Anterior cingulate cortex (tissue), 58 donors: ENCODE results near the gene CAMK2D.
A peak's percentile ranks its signal among the peaks of the same experiment; 100 is the strongest.

Experiments
- DNase-seq, 58 donors: peaks; one replicate each; lab custom pipeline; 2025; lab: John Stamatoyannopoulos, UW

The CAMK2D gene

DNA sequence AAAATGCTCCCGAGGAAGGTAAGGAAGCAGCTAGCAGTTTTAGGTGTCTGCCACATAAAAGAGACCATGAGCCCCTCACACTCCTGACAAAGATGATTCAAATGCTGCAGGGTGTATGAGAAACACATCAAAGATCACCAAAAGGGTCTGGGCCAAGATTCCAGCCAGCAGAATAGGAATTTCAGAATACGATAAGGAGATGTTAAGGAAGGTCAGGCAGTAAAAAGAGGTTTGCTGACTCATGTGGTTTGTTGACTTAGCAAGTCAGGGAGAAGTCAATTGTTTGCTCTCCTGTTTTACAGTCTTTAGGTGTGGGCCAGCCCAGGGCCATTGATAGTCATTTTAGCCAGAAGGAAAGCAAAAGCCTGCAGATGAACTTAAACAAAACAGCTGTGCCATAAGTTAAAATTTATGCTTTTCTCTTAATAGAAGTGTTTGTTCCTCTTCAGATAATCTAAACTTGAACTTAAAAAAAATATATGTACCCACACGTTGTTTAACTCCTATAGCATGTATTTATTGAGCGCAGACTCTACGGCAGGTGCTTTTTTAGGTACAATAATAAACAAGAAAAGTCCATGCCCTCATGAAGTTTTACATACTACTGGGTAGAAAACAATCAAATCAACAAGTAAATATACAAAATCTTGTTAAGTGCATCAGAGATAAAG, 115.6 kb downstream of the CAMK2D start:
- DNase-seq = no peak

DNA sequence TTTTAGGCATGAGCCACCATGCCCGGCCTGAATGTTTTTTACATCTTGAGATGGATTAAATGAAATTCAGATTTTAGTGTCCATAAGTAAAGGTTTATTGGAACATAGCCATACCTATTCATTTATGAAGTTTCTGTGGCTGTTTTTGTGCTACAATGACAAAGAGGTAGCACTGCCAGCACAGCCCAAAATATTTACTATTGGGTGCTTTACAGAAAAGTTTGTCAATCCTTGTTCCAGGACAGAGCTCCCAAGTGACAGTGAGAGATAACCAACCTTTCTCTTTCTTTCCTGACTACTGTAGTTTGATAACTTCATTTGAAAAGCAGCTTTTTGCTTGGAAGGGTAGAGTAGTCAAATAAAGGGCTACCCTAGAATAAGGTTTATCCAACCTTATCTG, 116.2 kb downstream of the CAMK2D start:
- DNase-seq = no peak

DNA sequence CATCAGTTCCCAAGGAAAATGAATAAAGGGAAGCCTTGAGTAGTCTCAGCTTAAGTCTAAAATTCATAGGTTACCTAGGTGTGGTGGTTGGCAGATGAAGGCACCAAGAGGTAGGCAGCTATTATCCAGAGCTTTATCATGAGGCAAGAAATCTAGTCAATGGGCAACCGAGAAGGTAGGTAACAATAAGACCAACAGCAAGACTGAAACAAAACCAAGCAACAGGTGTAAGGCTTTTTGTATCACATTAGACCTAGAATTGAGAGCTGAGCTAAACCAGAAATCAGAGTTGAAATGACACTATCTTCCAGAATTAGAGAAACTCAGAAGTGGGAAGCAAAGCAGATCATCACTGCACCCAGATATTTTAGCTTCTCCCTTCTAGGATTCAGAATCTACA, 117.1 kb downstream of the CAMK2D start:
- no peak for DNase-seq

DNA sequence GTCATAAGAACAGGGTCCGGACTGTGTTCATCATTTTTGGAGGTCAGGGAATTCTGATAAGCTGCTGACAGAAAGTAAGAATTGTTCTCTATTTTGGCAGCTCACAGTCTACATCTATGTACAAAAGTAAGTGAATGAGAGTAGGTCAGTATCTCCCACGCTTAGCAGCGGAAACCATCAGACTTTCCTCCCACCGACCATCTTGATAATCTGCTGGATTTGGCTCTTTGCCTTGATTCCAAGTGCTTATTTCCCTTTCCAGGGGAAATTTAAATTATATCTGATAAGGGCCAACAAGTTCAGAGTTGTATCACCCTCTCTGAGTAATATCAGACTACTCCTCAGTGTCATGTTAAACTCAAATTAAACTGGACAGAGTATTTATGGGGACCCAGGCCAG, 118.0 kb downstream of the CAMK2D start:
- no peak for DNase-seq

DNA sequence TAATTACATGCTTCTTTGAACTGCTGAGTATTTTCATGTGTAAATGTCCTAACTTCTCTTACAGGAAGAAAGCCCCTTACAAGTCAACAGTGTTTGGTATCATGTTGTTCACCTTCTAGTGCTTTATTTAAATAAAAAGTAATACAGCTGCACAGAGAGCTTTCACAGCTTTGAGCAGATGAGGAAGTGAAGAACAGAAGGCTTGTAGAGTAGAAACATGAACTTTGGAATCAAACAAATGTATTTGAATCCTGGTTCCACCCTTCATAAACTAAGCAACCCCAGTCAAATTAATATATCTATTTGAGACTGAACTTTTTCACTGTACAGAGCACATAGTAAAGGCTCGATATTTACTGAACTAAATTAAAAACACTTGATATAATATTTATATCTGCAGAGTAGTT, 120.5 kb downstream of the CAMK2D start:
- no peak for DNase-seq

DNA sequence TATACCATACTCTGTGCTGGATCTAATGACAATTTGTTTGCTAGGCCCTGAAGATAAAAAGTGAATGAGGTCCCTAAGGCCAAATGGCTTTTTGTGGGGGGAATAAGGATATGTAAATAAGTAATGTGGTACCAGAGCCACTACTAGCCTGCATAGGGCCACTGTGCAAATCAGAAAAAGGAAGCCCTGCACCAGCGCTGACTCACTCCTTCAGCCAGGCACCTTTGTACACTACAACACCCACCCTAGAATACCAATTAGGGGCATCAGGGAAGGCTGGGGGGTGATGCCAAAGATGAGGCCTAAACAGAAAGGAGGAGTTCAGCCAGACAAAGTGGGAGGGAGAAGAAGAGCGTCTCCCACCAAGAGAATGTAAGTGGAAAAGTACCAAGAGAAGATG, 122.2 kb downstream of the CAMK2D start:
- peak in 24 of 58 donors; percentile 0 to 50 (median 10) for DNase-seq

DNA sequence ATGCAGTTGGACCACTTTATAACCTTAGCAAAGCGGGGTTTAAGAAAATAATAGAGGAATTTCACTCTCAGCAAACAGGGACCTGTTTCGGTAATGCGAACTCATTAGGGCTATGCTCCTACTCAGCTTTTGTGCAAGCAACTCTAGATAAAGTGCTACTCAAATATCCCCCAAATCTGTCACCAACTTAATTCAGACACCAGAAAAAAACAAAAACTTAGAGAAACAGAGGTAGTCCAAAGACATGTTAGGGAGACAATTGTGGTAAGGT, 123.0 kb downstream of the CAMK2D start:
- DNase-seq = no peak

DNA sequence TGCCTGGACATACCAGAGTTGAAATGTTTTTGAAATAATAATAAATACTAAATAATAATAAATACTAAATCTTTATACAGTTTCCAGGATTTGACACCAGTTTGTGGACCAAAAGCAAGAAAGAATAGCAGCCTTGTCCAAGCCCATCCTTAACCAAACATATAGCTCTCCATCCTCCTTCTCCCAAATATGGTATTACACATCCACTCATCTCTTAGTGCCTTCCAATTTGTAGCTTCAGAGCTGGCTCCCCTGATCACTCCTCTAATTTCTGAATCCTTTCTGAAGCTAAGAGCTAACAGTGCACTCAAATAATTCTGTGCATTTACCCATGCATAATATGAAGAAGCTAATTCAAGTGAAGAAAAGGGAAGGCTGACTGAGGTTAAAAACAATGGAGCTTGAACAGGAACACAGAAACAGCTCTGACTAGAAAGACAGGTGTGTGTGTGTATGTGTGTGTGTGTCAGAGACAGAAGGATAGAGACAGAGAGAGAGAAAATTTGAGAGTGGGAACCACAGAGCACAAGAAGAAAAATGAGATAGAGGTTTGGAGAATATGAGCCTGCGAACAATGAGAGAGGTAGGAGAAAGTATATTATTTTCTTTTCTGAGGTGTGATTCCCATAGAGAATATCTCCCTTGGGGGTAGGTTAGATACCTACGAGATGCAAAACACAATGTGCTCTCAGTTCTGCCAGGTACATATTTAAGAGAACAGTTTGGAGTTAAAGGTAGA, 123.5 kb downstream of the CAMK2D start:
- DNase-seq = no peak

DNA sequence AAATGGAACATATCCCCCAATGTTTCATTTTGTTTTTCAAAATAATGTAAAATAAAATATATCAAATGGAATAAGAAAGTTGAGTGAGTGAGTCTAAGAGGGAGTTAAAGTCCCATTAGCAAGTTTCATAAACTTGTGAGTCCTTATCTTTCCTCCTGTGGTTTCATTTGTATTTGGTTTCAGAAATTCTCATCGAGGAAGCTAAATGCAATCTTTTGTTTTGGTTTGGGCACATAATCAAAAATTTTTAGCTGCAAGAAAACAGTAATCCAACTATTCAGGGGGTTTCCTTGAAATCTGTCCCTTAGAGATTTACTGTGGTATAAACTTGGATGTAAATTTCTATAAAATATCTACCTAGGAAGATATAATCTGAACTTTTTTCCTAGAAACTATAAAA, 124.2 kb downstream of the CAMK2D start:
- no peak for DNase-seq

DNA sequence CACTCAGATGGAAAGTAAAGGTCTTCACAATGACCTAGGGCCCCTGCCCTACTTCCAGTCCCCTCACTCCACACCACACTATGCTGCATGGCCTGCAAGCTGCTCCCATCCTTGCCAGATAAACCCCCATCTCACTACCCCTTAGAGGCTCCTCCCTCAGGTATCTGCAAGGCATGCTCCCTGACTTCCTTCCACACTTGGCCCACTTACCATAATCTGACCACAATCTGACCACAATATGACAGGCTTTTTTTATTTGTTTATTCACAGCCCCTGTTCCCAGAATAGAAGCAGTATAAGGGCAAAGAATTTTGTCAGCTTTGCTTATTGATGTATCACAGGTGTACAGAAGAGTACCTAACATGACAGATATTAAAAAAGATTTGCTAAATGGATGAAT, 124.7 kb downstream of the CAMK2D start:
- no peak for DNase-seq

DNA sequence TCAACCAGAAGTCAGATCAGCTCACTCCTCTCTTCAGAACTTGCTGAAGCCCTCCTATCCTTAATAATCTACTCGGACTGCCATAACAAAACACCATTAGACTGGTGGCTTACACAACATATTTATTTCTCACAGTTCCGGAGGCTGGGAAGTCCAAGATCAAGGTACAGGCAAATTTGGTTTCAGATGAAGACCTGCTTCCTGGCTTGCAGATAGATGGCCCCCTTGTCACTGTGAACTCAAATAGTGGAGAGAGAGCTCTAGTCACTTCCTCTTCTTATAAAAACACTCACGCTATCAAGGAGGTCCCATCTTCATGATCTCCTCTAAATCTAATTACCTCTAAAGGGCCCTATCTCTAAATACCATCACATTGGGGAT, 125.1 kb downstream of the CAMK2D start:
- no peak for DNase-seq

DNA sequence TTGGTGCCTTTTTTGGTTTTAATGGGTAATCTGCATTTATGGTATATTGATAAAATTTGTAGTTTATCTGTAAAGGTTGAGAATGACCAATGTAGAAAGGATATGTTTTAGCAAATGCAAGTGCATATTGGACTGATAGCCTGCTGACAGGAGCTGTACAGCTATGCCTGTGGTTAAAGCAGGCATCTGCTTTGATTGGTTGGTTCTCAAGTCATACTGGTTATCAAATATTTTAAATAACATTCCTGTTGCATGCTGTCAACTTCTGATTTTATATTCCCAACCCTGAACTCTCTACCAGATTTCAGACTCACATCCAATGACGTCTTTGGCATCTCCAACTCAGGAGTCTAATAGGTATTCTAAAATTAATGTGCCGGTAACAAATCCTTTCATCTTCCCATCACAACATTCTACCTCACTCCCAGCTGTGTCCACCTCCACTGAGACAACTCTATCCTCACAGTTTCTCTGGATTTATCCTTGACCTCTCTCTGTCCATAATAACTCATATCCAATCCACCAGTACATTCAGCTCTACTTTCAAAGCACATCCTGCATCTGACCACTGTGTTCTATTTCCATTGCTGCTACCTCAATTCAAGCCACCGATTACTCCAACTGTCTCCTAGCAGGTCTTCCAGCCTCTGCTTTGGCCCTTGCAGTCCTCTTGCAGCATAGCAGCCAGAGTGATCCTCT, 125.7 kb downstream of the CAMK2D start:
- no peak for DNase-seq

DNA sequence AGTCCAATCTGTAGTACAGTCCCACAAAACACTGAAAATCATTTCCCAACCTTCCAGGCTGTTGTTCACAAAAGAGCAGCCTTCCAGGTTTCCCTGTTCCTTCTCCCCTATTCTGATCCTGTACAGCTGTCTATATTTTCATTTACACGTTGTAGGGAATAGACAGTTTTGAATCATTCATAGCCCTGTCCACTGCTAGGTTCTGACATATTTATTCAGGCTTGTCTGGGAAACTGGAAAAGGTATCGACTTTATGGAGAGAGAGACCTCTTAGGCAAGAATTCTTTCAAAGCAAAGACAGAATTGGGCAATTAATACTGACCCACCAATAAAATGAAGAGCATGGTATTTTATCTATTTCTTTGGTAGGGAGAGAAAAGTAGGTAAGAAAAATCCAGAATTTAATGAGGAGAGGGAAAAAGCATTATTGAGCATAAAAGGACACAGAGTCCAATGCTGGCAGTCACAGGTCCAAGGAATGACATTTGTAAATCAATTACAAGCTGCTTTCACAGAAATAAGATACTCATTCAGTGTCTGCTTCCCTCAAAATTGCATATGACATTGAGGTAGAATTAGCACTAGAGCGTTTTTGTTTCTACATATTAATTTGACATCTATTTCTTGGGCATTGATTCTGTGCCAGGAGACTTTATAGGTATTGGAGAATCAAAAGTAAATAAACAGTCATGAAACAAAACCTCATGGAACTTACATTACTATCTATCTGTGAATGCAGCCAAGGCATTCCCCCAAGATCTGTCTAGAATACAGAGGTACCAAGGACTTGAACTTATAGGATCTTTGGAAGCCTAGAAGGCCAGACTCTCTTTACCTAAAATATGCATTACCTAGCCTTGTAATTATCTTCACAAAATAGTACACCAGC, 127.2 kb downstream of the CAMK2D start:
- no peak for DNase-seq

DNA sequence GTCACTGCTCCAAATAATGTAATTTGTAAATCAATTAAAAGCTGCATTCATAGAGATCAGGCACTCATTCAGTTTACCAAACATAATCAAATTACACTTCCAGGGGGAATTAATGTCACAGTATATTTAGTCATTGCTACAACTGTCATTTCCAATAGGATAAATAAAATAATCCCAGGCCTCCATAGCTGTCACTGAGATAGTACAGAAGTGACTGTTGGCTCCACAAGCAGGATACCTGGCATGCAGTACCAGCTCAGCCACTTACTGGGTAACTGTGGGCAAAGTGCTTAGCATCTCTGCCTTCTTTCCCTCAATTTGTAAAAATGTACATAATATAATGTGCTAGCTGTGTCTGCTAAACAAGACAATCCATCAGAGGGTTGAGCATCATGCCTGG, 128.1 kb downstream of the CAMK2D start:
- no peak for DNase-seq

DNA sequence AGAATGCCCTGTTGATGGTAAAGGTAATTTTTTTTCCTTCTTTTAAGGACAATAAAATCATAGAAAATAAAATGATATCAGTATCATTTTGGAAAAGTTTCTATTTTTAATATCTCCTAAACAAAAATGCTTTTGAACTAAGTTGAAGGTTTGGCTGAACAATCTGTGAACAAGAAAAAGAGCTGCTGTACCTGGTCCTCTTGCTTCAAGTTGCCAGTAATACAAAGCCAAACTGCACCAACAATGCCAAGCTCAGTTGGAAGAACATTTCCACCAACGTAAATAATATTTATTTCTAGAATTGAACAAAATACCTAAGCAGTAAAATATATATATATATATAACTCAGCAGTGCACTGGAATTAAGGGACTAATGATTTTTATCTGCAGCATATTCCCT, 132.8 kb downstream of the CAMK2D start:
- DNase-seq = no peak

DNA sequence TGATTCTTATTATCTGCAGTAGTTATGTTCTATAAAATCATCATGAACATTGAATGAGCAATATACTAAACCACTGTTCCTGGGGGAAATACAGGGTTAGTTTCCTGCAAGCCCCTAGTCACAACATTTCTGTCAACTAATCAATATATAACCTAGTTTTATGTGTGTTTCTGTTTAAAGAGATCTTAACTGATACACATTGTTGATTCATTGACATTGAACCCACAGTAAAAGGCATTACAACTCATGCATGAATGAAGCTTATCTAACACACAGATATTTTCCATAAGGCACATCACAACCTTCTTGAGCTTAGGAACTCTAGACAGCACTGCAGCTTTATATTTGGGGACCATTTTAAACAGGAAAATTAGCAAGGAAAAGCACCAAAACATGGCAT, 134.2 kb downstream of the CAMK2D start:
- no peak for DNase-seq

DNA sequence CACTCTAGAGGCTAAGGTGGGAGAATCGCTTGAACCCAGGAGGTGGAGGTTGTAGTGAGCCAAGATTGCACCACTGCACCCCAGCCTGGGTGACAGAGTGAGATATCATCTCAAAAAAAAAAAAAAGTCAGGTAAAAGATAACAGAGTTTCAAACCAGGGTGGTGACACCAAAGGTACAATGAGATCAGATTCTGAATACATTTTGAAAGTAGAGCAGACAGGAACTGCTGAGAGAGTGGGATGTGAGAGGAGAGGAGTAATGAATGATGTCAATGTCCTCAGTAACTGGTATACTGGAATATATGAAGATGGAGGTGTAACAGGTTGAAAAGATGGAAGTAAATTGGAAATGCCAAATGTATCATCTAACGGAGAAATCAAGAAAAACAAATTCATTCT, 135.6 kb downstream of the CAMK2D start:
- DNase-seq = no peak

DNA sequence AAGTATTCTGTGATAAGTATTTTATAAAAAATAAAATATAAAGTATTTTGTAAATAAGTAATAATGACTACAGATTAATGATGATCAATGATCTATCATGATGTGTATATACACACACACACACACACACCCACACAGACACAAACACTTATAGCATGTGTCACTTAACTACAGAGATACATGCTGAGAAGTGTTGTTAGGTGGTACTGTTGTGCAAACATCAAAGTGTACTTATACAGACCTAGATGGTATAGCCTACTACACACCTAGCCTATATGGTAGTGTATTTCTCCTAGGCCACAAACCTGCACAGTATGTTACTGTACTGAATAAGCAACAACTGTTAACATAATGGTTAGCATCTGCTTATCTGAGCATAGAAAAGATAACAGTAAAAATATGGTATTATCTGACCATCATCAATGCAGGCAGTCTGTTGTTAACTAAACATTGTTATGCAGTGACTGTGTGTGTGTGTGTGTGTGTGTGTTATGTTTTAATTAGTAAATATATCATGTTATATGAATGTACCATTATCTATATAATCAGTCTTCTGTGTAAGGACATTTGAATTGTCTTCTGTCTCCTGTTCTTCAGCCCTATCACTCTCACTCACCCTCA, 138.2 kb downstream of the CAMK2D start:
- no peak for DNase-seq

DNA sequence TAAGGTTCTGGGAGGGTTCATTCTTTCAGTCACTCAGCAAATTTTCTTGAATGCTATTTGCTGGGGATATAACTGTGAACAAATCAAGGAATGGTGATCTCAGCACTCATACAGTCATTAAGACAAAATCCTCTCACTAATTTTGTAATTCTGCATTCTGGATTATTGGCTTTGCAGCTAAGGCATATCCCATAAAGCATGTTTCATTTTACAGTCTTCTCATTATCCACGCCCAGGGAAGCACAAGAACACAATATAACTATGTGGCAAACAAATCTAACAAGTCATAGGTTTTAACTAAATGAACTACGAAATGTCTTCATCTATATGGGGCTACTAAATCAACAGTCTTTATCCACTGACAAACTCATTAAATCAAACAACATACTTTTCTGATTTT, 139.9 kb downstream of the CAMK2D start:
- DNase-seq = no peak

DNA sequence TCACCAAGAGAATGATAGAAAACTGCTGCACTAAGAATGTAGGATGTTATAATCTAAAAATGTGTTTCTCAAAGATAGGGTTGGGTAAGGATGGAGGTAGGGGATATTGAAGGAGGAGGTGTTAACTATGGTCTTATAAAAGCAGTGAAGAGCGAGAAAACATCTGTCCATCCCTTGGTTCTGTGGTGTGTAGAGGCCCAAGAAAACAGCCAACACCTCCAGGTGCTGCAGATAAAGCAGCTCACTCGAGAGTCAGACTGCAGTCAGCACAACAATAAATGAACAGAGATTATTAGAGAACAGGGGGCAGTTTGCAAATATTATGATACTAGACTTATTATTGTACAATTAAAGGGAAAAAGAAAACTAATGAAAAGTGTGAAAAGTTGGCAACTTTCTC, 141.5 kb downstream of the CAMK2D start:
- DNase-seq = no peak

DNA sequence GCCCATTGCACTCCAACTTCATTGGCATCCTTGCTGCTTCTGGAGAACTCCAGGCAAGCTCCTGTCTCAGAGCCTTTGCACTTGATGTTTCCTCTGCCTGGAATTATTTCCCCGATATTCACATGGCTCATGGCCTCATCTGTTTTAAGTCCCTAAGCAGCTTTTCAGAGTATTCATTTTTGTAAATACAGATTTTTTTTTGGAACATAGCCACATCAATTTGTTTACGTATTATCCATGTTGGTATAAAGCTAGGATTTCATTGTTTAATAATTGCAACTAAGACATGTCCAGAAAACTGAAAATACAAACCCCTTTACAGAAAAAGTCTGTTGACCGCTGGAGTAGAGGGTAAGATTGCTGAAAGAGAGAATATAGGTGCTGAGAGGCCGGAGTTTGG, 142.0 kb downstream of the CAMK2D start:
- DNase-seq = no peak
